GM06990 (cell line): ENCODE measurements around the gene CD27.

ENCODE experiments used
- DNase-seq: peaks from one replicate; pipeline ENCODE4 v3.0.0-alpha.2; 2011; ENCODE audit not compliant: insufficient read length; ENCODE audit errors: extremely low read depth
- H3K27me3 ChIP-seq: replicated peaks from 2 replicates; pipeline ENCODE4 v1.6.0; 2011; ENCODE audit warnings: low read length; ENCODE audit not compliant: control insufficient read depth, insufficient read depth
- H3K36me3 ChIP-seq: 2 replicates; pipeline ENCODE4 v1.5.1; 2011; ENCODE audit warnings: low read length; ENCODE audit not compliant: control insufficient read depth, insufficient read depth
- H3K4me3 ChIP-seq: replicated peaks from 2 replicates; pipeline ENCODE4 v1.5.1; 2011; ENCODE audit warnings: low read depth, mild to moderate bottlenecking, control low read depth, low read length
- CTCF ChIP-seq: IDR thresholded peaks from 2 replicates; pipeline ENCODE4 v1.5.1; 2011; ENCODE audit warnings: low read length, control low read depth, mild to moderate bottlenecking, inconsistent platforms; ENCODE audit not compliant: insufficient read depth, poor library complexity, severe bottlenecking

The CD27 gene

GRCh38 chr12:6430124-6430989, 14.4 kb upstream of the CD27 start:
- Histone ChIP-seq H3K4me3 (no peak overlapping the region), H3K27me3 (no peaks in the 10 kb centered on the region), H3K36me3 (no peaks in the 10 kb centered on the region)
- no peak for DNase-seq
- no peak for TF ChIP-seq CTCF

- H3K36me3 ChIP-seq = no peaks in the 10 kb centered on the region
- DNase-seq = no peak
- H3K4me3 ChIP-seq = no peak overlapping the region
- no peaks in the 10 kb centered on the region for H3K27me3 ChIP-seq
- TF ChIP-seq CTCF = no peak
Observed at GRCh38 chr12:6432991-6433390, 11.8 kb upstream of the CD27 start.

GRCh38 chr12:6434205-6435140, 10.3 kb upstream of the CD27 start:
- no peak for DNase-seq
- no peaks in the 10 kb centered on the region for H3K27me3 ChIP-seq
- no peak for TF ChIP-seq CTCF
- no peaks in the 10 kb centered on the region for H3K36me3 ChIP-seq
- no peak overlapping the region for H3K4me3 ChIP-seq

GRCh38 chr12:6435961-6436715, 8.6 kb upstream of the CD27 start:
- Histone ChIP-seq H3K4me3 (no peak overlapping the region), H3K27me3 (no peaks in the 10 kb centered on the region), H3K36me3 (no peaks in the 10 kb centered on the region)
- DNase-seq = no peak
- TF ChIP-seq CTCF = no peak

- H3K27me3 ChIP-seq = no peaks in the 10 kb centered on the region
- no peaks in the 10 kb centered on the region for H3K36me3 ChIP-seq
- DNase-seq = no peak
Observed at GRCh38 chr12:6437586-6437985, 7.2 kb upstream of the CD27 start.

More at GRCh38 chr12:6437586-6437985, 7.2 kb upstream of the CD27 start:
- no peak overlapping the region for H3K4me3 ChIP-seq
- no peak for TF ChIP-seq CTCF
